ACC112 (cell line): ENCODE measurements around the gene DLGAP4.

Source experiments
- H2AFZ ChIP-seq: fragments of 200-600 bp; sonication (generic); one replicate; pipeline ENCODE4 v1.6.0; 2017; ENCODE audit warnings: antibody characterized with exemption, low read length; ENCODE audit not compliant: unreplicated experiment
- H3K27ac ChIP-seq: fragments of 200-600 bp; sonication (generic); 2 replicates; pipeline ENCODE4 v1.5.1; 2014; ENCODE audit warnings: low read depth, mild to moderate bottlenecking, antibody characterized with exemption, low read length, moderate library complexity
- H3K27me3 ChIP-seq: fragments of 200-600 bp; sonication (generic); 2 replicates; pipeline ENCODE4 v1.6.1; 2014; ENCODE audit warnings: mild to moderate bottlenecking, antibody characterized with exemption, low read length, moderate library complexity, mixed read lengths; ENCODE audit not compliant: insufficient read depth
- H3K36me3 ChIP-seq: fragments of 200-600 bp; sonication (generic); 2 replicates; pipeline ENCODE4 v1.6.1; 2016; ENCODE audit warnings: mild to moderate bottlenecking, antibody characterized with exemption, low read length, moderate library complexity, mixed read lengths; ENCODE audit not compliant: insufficient read depth
- H3K4me1 ChIP-seq: fragments of 200-600 bp; sonication (generic); one replicate; pipeline ENCODE4 v1.6.1; 2016; ENCODE audit warnings: low read length, mixed read lengths; ENCODE audit not compliant: insufficient read depth, unreplicated experiment, control insufficient read depth
- H3K4me3 ChIP-seq: fragments of 200-600 bp; sonication (generic); 2 replicates; pipeline ENCODE4 v1.5.1; 2014; ENCODE audit warnings: mild to moderate bottlenecking, low read depth, low read length
- H3K79me2 ChIP-seq: fragments of 200-600 bp; sonication (generic); one replicate; pipeline ENCODE4 v1.6.0; 2016; ENCODE audit warnings: low read length; ENCODE audit not compliant: control insufficient read depth, unreplicated experiment, insufficient read depth

Gene DLGAP4

GRCh38 chr20:36546111-36546736 lies 240.1 kb downstream of the DLGAP4 start:
- H3K27me3 ChIP-seq: no peaks in the 10 kb centered on the region
- no peak overlapping the region for H2AFZ ChIP-seq
- peaks cover 28% of the 10 kb centered on the region for H3K4me1 ChIP-seq
- H3K4me3 ChIP-seq: no peak overlapping the region
- H3K27ac ChIP-seq: no peak overlapping the region
- peaks cover 15% of the 10 kb centered on the region; the same call in 1 of the 2 replicates for H3K36me3 ChIP-seq
- peaks cover 36% of the 10 kb centered on the region for H3K79me2 ChIP-seq

GRCh38 chr20:36547186-36548005 lies 241.3 kb downstream of the DLGAP4 start:
- Histone ChIP-seq H3K27ac (no peak overlapping the region), H3K27me3 (no peaks in the 10 kb centered on the region), H3K79me2 (peaks cover 26% of the 10 kb centered on the region), H3K36me3 (peaks cover 15% of the 10 kb centered on the region; the same call in 1 of the 2 replicates), H3K4me1 (peaks cover 25% of the 10 kb centered on the region), H3K4me3 (no peak overlapping the region), H2AFZ (no peak overlapping the region)

GRCh38 chr20:36548006-36548315 lies 241.8 kb downstream of the DLGAP4 start:
- H3K27me3 ChIP-seq: no peaks in the 10 kb centered on the region
- H3K4me1 ChIP-seq: peaks cover 19% of the 10 kb centered on the region
- peaks cover 20% of the 10 kb centered on the region for H3K79me2 ChIP-seq
- peaks cover 15% of the 10 kb centered on the region; the same call in 1 of the 2 replicates for H3K36me3 ChIP-seq
- no peak overlapping the region for H3K27ac ChIP-seq
- H3K4me3 ChIP-seq: no peak overlapping the region
- H2AFZ ChIP-seq: no peak overlapping the region

GRCh38 chr20:36548704-36549627 lies 242.8 kb downstream of the DLGAP4 start:
- Histone ChIP-seq H3K27ac (no peak overlapping the region), H3K4me1 (peaks cover 10% of the 10 kb centered on the region), H3K27me3 (no peaks in the 10 kb centered on the region), H3K79me2 (peaks cover 10% of the 10 kb centered on the region), H3K4me3 (no peak overlapping the region), H3K36me3 (peaks cover 15% of the 10 kb centered on the region; the same call in 1 of the 2 replicates), H2AFZ (no peak overlapping the region)

- H3K27ac ChIP-seq: no peak overlapping the region
- H3K79me2 ChIP-seq: peaks cover 4% of the 10 kb centered on the region
These were observed 243.4 kb downstream of the DLGAP4 start for GRCh38 chr20:36549628-36549941.

GRCh38 chr20:36549942-36550789 lies 244.0 kb downstream of the DLGAP4 start:
- no peaks in the 10 kb centered on the region for H3K27me3 ChIP-seq

More at GRCh38 chr20:36549628-36549941, 243.4 kb downstream of the DLGAP4 start:
- H3K4me3 ChIP-seq: no peak overlapping the region
- H3K36me3 ChIP-seq: peaks cover 15% of the 10 kb centered on the region; the same call in 1 of the 2 replicates
- peaks cover 4% of the 10 kb centered on the region for H3K4me1 ChIP-seq
- no peak overlapping the region for H2AFZ ChIP-seq
- H3K27me3 ChIP-seq: no peaks in the 10 kb centered on the region

GRCh38 chr20:36550790-36551299 lies 244.7 kb downstream of the DLGAP4 start:
- no peak overlapping the region for H3K27ac ChIP-seq

More at GRCh38 chr20:36549942-36550789, 244.0 kb downstream of the DLGAP4 start:
- no peak overlapping the region for H3K27ac ChIP-seq
- H3K79me2 ChIP-seq: no peaks in the 10 kb centered on the region
- no peaks in the 10 kb centered on the region for H3K4me1 ChIP-seq
- peaks cover 15% of the 10 kb centered on the region; the same call in 1 of the 2 replicates for H3K36me3 ChIP-seq
- H2AFZ ChIP-seq: no peak overlapping the region
- H3K4me3 ChIP-seq: no peak overlapping the region

GRCh38 chr20:36555248-36555647 lies 249.1 kb downstream of the DLGAP4 start:
- Histone ChIP-seq H3K4me3 (no peak overlapping the region), H3K27me3 (no peaks in the 10 kb centered on the region), H2AFZ (no peak overlapping the region), H3K36me3 (no peaks in the 10 kb centered on the region), H3K79me2 (no peaks in the 10 kb centered on the region), H3K4me1 (no peaks in the 10 kb centered on the region), H3K27ac (no peak overlapping the region)

More at GRCh38 chr20:36550790-36551299, 244.7 kb downstream of the DLGAP4 start:
- H2AFZ ChIP-seq: no peak overlapping the region
- no peaks in the 10 kb centered on the region for H3K79me2 ChIP-seq
- peaks cover 15% of the 10 kb centered on the region; the same call in 1 of the 2 replicates for H3K36me3 ChIP-seq
- no peaks in the 10 kb centered on the region for H3K27me3 ChIP-seq
- no peak overlapping the region for H3K4me3 ChIP-seq
- H3K4me1 ChIP-seq: no peaks in the 10 kb centered on the region

GRCh38 chr20:36562724-36563123 lies 256.6 kb downstream of the DLGAP4 start:
- Histone ChIP-seq H3K27me3 (no peaks in the 10 kb centered on the region), H2AFZ (no peak overlapping the region), H3K27ac (no peak overlapping the region), H3K79me2 (no peaks in the 10 kb centered on the region), H3K4me3 (no peak overlapping the region), H3K36me3 (0 out of 2 replicates have a peak, but pooled peaks cover 3% of the 10 kb centered on the region), H3K4me1 (no peaks in the 10 kb centered on the region)
